Stimulated activated CD4-positive, alpha-beta T cell treated with anti-CD3 and anti-CD28 coated beads, Interleukin-1b, Interleukin-23, amount 100 ng/mL, for 48 hours (primary cell): ENCODE data around the gene ACVR2B.
"Not testable (repeated sequence)": the region's sequence is repeated elsewhere in the genome, so short reads cannot be mapped to it uniquely, and the experiment has no call there.

Experiments used
- DNase-seq: peaks from one replicate; pipeline ENCODE4 v3.0.0-alpha.2; 2020

Gene ACVR2B

DNA sequence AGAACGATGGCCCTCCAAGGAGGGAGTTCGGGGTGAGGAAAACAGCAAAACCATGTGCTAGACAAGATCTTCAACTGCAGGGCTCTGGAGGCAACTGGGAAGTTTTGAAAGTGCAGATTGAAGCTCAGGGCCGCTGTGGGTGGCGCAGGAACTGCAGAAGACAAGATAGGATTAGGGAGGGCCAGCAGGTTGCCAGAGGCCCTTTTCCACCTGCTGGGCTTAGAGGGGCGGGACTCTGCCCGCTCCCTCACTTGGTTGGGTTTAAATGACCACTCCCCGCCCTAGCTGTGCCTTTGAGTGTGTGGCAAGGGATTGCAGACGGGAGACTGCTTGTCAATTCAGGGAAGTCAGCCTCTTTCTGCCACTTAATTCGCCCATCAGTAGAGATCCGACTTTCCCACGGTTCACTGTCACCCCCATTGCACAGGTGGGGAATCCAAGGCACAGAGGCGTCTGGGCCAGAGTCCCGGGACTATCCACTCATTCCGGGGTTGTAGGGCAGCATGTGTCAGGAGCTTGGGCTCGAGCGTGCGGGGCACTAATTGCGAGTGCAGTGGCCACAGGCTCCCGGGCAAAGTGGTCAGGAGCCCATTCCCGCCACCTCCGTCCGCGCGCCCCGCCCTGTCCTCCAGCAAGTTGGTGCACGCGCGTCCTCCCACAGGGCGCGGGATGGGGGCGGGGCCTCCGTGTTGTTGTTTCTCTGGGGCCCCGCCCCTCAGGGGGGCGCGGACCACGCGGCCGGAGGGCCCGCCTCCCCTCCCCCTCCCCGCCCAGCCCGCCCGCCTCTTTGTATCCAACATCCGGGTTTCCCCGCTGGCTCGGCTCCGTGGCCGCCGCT, at the start of gene ACVR2B:
TSS of gene ACVR2B (plus strand) at position 816 of the 838 bp plus-strand sequence. CDS start 433 bp downstream, outside the sequence.
- peak; percentile 66 for DNase-seq

DNA sequence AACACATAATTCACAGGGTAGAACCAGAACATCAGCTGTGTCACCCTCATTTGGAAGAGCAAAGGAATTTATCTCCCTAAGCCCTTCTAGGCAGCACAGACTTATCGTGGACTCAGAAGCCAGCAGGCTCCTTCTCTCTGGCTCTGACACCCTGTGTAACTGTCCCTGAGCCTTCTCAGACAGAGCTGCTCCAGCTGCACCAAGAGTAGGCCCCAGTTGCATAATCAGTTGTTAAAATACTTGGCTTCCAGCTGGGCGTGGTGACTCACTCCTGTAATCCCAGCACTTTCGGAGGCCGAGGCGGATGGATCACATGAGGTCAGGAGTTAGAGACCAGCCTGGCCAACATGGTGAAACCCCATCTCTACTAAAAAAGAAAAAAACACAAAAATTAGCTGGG, 49.4 kb upstream of the ACVR2B start:
- DNase-seq, result no peak

DNA sequence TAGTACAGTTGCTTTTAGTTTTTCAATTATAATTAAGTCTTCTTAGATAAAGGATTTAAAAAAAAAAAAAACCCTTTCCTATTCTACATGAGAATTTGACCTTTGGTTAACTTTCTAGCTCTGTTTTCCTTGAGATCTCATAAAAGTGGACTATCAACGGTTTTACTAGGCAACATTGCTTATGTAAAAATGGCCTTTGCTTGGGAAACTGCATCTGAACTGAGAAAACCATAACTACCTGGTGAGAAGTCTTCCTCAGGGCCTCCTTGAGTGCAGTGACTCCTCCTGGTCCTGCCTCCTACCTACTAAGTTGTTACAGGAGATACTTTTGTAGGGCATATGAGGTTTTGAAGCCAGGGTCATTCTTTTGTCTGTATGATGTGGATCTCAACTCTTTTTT, 42.1 kb upstream of the ACVR2B start:
- no peak for DNase-seq

DNA sequence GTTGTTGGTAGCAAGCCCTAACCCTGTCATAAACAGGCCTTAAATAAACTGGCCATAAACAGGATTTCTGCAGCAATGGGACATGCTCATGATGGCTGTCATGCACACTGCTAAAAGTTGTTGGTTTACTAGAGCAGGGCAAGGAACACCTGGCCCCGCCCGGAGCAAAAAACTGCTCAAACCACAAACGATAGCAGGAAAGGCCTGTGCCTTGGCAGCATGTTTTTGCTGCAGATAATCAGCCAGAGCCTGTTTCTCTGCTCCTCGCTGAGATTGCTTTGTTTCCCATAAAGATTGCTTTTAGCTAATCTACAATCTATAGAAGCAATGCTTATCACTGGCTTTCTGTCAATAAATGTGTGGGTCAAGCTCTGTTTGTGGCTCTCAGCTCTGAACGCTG, 32.9 kb upstream of the ACVR2B start:
- not testable (repeated sequence) for DNase-seq

DNA sequence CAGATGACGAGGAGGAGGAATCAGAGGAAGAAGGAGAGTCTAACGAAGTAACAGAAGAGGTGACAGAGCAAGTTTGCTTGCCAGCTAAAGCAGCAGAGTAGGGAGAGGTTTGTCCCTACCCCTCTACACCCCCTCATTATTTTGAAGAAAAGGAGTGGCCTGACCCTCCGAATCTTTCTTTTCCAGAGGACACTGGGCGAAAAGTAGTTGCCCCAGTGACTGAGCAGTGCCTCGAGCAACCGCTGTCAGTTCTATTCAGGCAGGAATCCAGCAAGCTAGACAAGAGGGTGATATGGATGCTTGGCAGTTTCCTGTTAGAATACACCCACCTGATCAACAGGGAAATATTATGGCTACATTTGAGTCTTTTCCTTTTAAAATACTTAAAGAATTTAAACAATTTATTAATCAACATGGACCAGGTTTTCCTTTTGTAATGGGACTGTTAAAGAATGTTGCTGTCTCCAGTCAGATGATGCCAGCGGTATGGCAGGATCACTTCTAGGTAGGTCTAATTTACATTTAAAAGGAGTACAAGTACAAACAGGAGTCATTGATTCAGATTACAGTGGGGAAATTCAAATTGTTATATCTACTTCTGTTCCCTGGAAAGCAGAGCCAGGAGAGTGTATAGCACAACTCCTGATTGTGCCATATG, 31.9 kb upstream of the ACVR2B start:
- DNase-seq, result no peak

DNA sequence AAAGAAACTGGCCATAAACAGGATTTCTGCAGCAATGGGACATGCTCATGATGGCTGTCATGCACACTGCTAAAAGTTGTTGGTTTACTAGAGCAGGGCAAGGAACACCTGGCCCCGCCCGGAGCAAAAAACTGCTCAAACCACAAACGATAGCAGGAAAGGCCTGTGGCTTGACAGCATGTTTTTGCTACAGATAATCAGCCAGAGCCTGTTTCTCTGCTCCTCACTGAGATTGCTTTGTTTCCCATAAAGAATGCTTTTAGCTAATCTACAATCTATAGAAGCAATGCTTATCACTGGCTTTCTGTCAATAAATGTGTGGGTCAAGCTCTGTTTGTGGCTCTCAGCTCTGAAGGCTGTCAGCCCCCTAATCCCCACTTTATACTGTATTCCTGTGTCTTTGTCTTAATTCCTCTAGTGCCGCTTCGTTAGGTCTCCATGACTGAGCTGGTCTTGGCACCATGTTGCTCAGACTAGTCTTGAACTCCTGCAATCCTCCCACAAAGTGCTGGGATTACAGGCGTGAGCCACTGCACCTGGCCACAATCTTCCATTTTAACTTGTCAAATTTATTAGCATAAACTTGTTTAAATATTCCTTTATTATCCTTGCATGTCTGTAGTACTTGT, 26.8 kb upstream of the ACVR2B start:
- DNase-seq, result not testable (repeated sequence)

DNA sequence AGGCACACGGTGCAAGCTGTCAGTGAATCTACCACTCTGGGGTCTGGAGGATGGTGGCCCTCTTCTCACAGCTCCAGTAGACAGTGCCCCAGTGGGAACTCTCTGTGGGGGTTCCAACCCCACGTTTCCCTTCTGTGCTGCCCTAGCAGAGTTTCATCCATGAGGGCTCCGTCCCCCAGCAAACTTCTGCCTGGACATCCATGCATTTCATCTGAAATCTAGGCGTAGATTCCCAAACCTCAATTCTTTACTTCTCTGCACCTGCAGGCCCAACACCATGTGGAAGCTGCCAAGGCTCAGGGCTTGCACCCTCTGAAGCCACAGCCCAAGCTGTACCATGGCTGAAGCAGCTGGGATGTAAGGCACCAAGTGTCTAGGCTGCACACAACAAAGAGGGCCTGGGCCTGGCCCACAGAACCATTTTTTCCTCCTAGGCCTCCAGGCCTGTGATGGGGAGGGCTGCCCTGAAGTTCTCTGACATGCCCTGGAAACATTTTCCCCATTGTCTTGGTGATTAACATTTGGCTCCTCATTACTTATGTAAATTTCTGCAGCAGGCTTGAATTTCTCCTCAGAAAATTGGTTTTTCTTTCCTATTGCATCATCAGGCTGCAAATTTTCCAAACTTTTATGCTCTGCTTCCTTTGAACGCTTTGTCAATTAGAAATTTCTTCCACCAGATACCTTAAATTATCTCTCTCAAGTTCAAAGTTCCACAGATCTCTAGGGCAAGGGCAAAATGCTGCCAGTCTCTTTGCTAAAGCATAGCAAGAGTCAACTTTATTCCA, 20.6 kb upstream of the ACVR2B start:
- not testable (repeated sequence) for DNase-seq

DNA sequence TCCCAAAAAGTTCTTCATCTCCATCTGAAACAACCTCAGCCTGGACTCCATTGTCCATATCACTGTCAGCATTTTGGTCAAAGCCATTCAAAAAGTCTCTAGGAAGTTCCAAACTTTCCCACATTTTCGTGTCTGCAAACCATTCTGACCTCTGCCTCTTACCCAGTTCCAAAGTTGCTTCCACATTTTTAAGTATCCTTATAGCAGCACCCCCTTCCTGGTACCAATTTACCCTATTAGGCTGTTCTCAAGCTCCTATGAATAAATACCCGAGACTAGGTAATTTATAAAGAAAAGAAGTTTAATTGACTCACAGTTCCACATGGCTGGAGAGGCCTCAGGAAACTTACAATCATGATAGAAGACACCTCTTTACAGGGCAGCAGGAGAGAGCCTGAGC, 20.0 kb upstream of the ACVR2B start:
- not testable (repeated sequence) for DNase-seq

DNA sequence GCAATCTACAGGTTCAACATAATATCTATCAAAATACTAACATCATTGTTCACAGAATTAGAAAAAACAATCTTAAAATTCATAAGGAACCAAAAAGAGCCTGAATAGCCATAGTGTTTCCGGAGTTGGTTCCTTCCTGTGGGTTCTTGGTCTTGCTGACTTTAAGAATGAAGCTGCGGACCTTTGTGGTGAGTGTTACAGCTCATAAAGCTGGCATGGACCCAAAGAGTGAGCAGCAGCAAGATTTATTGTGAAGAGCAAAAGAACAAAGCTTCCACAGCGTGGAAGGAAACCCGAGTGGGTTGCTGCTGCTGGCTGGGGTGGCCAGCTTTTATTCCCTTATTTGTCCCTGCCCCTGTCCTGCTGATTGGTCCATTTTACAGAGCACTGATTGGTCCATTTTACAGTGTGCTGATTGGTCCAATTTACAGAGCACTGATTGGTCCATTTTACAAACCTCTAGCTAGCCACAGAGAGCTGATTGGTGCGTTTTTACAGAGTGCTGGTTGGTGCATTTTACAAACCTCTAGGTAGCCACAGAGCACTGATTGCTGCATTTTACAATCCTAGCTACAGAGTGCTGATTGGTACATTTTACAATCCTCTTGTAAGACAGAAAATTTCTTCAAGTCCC, 15.1 kb upstream of the ACVR2B start:
- DNase-seq, result not testable (repeated sequence)

DNA sequence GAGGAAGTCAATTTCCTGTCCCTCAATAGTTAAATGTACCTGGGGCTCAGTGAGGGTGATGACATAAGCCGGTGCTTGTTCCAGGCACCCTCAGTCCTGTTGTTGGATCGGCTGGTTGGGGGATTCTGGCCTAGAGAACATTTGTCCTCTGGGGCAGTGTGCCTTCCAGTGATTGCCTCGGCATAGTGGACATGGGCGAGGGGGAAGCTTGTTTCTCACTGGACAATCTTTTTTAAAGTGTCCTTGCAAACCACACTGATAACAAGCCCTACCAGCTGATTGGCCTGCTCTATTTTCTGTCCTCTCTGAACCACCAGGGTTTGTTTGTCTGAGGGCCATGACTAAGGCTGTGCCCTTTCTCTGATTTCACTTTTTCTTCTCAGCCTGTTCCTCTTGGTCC, 10.5 kb upstream of the ACVR2B start:
- not testable (repeated sequence) for DNase-seq

DNA sequence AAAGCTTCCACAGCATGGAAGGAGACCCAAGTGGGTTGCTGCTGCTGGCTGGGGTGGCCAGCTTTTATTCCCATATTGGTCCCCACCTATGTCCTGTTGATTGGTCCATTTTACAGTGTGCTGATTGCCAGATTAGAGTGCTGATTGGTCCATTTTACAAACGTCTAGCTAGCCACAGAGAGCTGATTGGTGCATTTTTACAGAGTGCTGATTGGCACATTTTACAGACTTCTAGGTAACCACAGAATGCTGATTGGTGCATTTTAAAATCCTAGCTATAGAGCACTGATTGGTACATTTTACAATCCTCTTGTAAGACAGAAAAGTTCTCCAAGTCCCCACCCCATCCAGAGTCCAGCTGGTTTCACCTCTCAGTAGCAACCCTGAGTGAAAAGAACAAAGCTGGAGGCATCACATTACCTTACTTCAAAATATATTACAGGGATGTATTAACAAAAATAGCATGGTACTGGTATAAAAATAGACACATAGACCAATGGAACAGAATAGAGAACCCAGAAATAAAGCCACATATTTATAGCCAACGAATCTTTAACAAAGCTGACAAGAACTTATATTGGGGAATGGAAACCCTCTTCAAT, 7.5 kb upstream of the ACVR2B start:
- no peak for DNase-seq

DNA sequence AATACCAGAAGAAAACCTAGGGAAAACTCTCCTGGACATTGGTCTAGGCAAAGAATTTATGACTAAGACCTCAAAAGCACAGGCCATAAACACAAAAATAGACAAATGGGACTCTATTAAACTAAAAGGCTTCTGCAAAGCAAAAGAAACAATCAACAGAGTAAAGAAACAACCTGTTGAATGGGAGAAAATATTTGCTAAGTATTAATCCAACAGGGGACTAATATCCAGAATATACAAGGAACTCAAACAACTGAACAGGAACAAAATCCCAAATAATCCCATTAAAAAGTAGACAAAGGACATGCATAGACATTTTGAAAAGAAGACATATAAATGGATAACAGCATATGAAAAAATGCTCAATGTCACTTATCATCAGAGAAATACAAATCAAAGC, 6.9 kb upstream of the ACVR2B start:
- DNase-seq, result no peak

DNA sequence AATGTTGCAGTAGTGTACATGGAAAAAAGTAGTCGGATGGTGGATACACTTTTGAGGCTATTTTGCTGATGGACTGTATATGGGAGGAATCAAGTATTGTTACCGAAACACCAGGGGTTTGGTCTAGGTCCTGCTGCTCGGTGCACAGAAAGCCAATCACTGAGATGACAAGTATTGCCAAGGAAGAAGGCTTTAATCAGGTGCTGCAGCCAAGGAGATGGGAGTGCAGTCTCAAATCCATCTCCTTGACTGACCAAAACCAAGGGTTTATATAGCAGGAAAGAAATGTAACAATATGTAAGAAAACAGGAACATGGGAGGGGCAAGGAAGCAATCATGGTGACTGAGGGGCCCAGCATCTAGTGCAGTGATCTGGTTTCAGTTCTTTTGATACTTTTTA, 2.8 kb upstream of the ACVR2B start:
- DNase-seq, result no peak

DNA sequence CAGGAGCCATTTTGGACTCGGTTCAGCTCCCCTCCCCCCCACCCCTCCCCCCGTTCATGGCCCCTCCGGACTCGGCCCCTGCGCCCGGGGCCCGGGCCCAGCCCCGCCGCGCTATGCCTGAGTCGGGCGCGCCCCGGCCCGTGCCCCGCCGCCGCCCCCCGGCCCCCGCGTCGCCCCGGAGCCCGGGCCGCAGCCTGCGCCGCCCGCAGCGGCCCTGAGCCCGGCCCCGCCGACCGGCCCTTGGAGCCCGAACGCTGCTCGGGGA, 155 bp downstream of the ACVR2B start:
- DNase-seq, result no peak

DNA sequence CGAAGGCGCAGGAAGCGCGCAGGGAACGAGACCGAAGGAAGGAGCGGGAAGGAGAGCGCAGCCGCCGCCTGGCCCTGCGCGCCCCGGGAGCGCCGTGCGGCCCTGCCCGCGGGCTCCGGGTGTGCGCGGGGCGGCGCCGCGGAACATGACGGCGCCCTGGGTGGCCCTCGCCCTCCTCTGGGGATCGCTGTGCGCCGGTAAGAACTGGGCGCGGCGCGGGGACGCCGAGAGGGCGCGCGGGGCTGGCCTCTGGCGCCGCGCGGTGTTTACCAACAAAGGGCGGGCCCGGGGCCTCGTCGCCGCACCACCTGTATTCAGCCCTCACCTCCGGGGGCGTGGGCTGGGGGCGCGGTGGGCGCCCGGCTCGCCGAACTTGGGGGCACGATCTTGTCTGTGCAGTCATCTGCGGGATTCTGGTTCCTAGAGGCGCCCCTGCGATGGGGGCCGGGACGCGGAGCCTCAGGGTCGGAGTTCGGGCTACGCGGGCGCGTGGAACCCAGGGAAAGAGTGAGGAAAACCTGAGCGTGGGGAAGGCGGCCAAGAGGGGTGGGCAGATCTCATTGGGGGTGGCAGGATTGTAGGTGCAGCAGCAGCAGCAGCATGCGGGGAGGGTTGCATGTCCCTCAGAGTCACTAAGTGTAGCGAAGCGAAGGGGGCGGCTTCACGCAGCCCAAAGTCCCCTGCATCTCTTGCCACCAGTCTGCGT, 641 bp downstream of the ACVR2B start:
- DNase-seq, result peak; percentile 9

DNA sequence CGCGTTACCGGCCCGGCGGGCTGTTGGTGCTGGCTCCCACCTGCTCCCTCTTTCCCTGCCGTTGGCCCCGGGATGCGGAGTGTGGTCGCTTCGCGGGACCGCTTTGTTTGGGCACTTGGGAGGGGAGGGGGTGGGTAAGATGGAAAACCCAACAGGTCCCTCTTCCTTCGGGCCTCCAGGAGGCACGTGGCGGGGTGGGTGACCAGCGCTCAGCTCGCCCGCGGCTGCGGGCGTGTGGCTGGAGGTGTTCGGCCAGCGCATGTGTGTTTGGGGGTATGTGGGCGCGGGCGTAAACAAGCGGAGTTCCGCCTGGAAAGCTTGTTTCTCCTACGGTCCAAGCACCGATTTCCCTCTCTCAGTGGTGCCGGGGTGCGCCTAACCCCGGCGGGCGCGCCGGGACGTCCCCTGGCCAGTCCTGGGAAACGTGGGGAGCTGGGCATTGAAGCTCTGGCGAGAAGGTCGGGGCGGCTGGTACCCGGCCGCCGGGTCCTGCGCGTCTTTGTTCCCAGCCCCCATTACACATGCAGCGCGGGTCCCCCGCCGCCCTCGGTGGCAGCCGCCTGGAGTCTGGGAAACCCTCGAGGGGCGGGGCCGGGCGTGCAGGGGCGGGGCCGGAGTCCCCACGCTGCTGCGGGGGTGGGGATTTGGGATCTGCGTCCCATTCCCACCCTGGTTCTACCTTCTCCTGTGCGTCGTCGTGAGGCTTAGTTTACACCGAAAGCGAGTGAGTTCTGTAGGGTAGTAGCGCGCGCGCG, 1.4 kb downstream of the ACVR2B start:
- peak; percentile 32 for DNase-seq

DNA sequence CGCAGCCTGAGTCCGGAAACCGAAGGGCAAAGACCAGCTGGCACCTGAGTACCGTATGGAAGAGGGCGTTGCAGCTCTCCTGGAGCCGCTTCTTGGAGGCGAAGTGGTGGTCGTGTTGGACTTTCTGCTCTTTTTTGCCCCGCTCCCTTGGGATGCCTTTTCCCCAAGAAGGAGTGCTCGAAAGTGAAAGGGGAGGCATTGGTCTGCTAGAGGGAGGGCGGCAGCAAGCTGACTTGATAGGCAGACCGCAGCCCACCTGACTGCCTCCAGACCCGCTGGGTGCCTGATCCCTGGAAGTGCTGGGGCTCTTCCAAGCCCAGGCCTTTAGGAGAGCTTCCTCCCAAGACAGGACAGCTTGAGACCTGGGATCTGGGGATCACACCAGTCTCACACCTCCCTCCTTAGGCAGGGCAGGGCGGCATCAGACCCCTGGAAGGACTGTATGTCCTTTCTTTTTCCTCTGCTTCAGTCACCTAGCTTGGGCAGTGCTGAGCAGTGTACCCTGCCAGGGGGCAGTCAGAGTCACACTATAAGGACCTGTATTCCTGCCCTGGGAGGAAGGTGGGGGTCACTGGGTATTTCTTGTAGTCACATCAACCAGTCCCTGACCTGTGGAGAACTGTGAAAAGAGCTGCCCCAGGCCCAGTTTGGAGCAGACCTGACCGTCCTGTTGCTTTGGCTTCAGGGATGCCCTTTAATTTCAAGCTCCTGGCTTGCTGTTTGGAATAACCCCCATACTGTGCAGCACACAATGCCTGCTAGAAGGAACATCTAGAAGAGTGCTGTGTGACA, 2.1 kb downstream of the ACVR2B start:
- no peak for DNase-seq

DNA sequence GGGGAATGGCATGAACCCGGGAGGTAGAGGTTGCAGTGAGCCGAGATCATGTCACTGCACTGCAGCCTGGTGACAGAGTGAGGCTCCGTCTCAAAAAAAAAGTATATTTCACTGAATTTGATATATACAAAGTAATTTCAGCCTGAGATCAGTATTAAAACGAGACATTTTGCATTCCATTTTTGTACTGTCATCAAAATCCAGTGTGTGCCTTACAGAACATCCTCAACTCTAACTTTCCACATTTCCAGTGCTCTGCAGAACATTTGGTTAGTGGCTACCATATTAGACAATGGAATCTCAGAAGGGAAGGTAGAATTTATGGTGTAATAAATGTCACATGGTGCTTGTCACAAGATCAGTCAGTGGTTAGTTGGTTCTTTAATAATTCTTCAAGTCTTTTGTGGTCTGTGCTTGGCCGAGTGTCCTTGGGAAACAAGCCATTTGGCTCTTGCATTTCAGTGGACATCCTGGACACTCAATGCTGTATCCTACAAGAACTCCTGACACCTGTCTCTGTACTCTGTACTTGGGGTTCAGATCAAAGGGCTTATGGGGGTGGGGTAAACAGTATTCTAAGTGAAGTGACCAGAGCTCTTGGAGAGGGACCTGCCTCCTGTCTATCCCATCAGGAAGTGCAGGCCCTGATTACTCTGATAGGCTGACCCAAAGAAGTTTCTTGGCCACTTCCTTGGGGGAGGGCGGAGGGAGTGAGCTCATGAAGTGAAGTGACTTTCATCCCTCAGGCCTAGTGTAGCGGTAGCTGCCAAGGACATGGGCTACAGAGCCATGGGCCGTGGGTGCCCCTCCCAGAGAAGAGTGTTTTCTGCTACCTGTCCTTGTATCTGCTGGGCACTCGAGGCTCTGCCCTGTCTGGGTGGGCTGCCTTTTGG, 3.7 kb downstream of the ACVR2B start:
- DNase-seq, result no peak
